Measurements from ENCODE around the gene VWA8.

DNA sequence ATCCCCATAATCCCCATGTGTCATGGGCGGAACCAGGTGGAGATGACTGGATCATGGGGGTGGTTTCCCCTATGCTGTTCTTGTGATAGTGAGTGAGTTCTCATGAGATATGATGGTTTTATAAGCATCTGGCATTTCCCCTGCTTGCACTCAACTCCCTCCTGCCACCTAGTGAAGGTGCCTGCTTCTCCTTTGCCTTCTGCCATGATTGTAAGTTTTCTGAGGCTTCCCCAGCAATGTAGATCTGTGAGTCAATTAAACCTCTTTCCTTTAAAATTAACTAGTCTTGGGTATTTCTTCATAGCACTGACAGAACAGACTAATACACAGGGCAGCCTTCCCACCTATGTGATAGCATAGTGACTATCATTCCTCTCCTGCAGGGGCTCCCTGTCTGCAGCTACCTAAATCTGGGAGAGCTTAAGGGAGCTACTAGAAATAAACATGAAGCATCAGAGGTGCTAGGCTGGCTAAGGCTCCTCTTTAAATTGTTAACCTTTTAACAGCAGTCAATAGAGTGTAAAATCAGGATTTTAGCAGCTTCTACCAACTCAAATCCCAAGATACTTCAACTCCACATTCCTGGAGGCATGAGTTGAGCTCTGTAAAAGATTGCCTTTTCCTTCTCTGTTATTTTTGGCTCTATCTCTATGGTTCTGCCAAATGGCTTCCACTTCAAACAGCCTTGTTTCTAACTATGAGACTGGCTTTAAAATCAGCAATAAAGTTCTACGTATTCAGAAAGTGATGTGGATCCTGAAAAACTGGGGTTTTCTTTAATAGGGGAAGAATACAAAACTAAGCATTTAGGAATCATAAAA is 112.3 kb downstream of the VWA8 start:
- TF ChIP-seq, protein P1, sequence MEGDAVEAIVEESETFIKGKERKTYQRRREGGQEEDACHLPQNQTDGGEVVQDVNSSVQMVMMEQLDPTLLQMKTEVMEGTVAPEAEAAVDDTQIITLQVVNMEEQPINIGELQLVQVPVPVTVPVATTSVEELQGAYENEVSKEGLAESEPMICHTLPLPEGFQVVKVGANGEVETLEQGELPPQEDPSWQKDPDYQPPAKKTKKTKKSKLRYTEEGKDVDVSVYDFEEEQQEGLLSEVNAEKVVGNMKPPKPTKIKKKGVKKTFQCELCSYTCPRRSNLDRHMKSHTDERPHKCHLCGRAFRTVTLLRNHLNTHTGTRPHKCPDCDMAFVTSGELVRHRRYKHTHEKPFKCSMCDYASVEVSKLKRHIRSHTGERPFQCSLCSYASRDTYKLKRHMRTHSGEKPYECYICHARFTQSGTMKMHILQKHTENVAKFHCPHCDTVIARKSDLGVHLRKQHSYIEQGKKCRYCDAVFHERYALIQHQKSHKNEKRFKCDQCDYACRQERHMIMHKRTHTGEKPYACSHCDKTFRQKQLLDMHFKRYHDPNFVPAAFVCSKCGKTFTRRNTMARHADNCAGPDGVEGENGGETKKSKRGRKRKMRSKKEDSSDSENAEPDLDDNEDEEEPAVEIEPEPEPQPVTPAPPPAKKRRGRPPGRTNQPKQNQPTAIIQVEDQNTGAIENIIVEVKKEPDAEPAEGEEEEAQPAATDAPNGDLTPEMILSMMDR (IDR thresholded peaks at IDR 0.05) = no peak
- no peak for TF ChIP-seq POLR2A (IDR thresholded peaks at IDR 0.05)
